Ovary (tissue), 3 donors: ENCODE results near the gene PPARD.

Experiments
- CTCF ChIP-seq, 3 donors: fragments of 450-650 bp in 2 of 3; fragments of 200-600 bp in 1 of 3; IDR thresholded peaks; one replicate each; pipeline versions ENCODE4 v1.5.1 to v1.8.0; 2016 to 2022; ENCODE audit warnings: antibody characterized with exemption in 3 of 3, mild to moderate bottlenecking in 1 of 3
- EP300 ChIP-seq: sonication (generic); formaldehyde crosslinking; IDR thresholded peaks from one replicate; pipeline ENCODE4 v1.6.1; 2017; ENCODE audit warnings: antibody characterized with exemption
- POLR2A ChIP-seq: fragments of 450-650 bp; IDR thresholded peaks from one replicate; pipeline ENCODE4 v1.6.1; 2017; ENCODE audit warnings: antibody characterized with exemption, mild to moderate bottlenecking, moderate library complexity
- donor health status: DM: no; HTN: no; CAD: no.

- TF ChIP-seq POLR2A = no peak
- no peak for TF ChIP-seq CTCF (IDR thresholded peaks at IDR 0.05)
- TF ChIP-seq EP300 = no peak
These were observed 134.7 kb downstream of the PPARD start for GRCh38 chr6:35477028-35477427.
